ENCODE results near the gene DMAP1. TPM values are rescaled to one million over a fixed set of nuclear protein-coding genes. Genes with fewer than 3 reads are reported as not detected.

The DMAP1 gene
- total RNA-seq, 1 donor from 2014 or later, result 87.9 TPM

DNA sequence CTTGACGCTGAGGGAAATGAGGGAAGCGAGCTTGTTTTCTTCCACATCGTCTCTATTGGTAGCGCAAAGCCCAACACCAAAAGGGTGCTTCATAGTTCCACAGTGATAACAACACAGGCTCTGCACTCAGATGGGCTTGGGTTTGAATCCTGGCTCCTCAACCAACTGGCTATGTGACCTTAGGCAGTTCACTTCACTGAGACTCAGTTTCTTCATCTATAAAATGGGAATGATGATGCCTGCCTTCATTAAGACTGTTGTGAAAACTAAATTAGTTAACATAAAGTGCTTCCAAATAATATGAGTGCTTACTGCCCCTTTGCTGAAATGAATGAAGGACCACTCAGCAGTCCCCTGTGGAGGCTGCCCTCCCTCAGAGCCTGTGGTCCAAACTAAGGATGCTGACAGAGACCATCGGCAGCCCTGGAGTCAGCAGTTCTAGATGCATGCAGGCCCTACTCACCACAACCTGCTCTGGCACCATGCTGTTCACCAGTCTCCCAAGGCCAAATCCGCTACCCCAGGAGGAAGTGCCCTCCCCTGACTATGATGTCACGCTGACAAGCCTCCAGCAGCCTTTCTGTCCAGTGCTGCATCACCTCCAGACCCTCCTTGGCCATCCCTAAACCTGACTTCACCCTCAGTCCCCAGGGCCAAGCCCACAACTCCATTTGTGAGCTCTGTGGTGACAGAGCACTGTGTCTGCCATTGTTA is 30.7 kb downstream of the DMAP1 start:
- Mint-ChIP-seq H3K4me3 (ENCODE audit: unreplicated experiment) (no peak overlapping the region), H3K36me3 (ENCODE audit: low read depth, unreplicated experiment) (peaks cover 23% of the 10 kb centered on the region), H3K4me1 (ENCODE audit: unreplicated experiment) (peaks cover 21% of the 10 kb centered on the region), H3K27me3 (ENCODE audit: unreplicated experiment) (peaks cover 11% of the 10 kb centered on the region), H3K9me3 (ENCODE audit: unreplicated experiment) (no peaks in the 10 kb centered on the region), H3K27ac (ENCODE audit: unreplicated experiment) (no peak overlapping the region)
- TF ChIP-seq, protein P1, sequence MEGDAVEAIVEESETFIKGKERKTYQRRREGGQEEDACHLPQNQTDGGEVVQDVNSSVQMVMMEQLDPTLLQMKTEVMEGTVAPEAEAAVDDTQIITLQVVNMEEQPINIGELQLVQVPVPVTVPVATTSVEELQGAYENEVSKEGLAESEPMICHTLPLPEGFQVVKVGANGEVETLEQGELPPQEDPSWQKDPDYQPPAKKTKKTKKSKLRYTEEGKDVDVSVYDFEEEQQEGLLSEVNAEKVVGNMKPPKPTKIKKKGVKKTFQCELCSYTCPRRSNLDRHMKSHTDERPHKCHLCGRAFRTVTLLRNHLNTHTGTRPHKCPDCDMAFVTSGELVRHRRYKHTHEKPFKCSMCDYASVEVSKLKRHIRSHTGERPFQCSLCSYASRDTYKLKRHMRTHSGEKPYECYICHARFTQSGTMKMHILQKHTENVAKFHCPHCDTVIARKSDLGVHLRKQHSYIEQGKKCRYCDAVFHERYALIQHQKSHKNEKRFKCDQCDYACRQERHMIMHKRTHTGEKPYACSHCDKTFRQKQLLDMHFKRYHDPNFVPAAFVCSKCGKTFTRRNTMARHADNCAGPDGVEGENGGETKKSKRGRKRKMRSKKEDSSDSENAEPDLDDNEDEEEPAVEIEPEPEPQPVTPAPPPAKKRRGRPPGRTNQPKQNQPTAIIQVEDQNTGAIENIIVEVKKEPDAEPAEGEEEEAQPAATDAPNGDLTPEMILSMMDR (IDR thresholded peaks at IDR 0.05; ENCODE audit: unreplicated experiment), result no peak
- no peak for DNase-seq (ENCODE audit: low spot score)

DNA sequence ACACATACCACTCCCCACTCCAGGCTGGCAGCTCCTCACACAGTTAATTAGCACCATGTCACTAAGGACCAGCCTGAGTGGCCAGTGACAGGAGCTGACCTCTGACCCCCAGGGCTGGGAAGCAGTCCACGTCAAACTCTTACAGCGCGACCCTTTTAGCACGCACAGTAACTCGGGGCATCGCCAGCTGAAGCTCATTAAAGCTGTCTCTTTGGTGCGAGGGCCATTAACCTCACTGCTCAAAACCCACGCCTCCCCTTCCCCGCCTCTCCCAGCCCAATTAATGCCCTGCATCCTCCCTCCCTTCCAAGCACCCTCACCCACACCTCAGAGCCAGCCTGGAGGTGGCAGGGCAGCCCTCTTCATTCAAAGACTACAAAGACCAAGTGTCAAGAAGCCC is 31.7 kb downstream of the DMAP1 start:
- Mint-ChIP-seq H3K27me3 (ENCODE audit: unreplicated experiment) (peaks cover 11% of the 10 kb centered on the region), H3K27ac (ENCODE audit: unreplicated experiment) (no peak overlapping the region)

DNA sequence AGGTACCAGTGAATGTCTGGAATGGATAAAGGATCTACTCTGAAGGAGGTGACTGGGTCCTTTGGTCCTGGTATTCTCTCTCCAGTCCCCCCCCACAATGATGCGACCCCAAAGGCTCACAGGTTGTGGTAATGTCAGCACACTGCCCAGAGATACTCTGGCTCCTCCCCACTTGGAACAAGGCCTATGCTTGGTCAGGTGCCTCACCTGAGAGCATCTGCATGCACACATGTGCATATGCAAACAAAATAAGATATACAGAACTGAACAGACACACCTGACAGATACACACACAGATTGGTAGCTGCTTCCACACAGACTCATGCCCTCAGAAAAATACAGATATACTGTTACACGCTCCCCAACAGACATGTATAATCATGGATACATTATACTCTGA is 33.5 kb downstream of the DMAP1 start:
- H3K36me3 Mint-ChIP-seq (ENCODE audit: low read depth, unreplicated experiment), result peaks cover 16% of the 10 kb centered on the region
- no peak overlapping the region for H3K27ac Mint-ChIP-seq (ENCODE audit: unreplicated experiment)
- TF ChIP-seq, protein P1 (IDR thresholded peaks at IDR 0.05; ENCODE audit: unreplicated experiment), result no peak
- H3K9me3 Mint-ChIP-seq (ENCODE audit: unreplicated experiment), result no peaks in the 10 kb centered on the region
- H3K27me3 Mint-ChIP-seq (ENCODE audit: unreplicated experiment), result peaks cover 11% of the 10 kb centered on the region
- peaks cover 10% of the 10 kb centered on the region for H3K4me1 Mint-ChIP-seq (ENCODE audit: unreplicated experiment)
- H3K4me3 Mint-ChIP-seq (ENCODE audit: unreplicated experiment), result no peak overlapping the region
- no peak for DNase-seq (ENCODE audit: low spot score)

More for the DNA sequence above, 31.7 kb downstream of the DMAP1 start:
- Mint-ChIP-seq H3K4me3 (ENCODE audit: unreplicated experiment) (no peak overlapping the region), H3K4me1 (ENCODE audit: unreplicated experiment) (peaks cover 15% of the 10 kb centered on the region), H3K36me3 (ENCODE audit: low read depth, unreplicated experiment) (peaks cover 23% of the 10 kb centered on the region), H3K9me3 (ENCODE audit: unreplicated experiment) (no peaks in the 10 kb centered on the region)
- no peak for DNase-seq (ENCODE audit: low spot score)
- TF ChIP-seq, protein P1 (IDR thresholded peaks at IDR 0.05; ENCODE audit: unreplicated experiment), result no peak

DNA sequence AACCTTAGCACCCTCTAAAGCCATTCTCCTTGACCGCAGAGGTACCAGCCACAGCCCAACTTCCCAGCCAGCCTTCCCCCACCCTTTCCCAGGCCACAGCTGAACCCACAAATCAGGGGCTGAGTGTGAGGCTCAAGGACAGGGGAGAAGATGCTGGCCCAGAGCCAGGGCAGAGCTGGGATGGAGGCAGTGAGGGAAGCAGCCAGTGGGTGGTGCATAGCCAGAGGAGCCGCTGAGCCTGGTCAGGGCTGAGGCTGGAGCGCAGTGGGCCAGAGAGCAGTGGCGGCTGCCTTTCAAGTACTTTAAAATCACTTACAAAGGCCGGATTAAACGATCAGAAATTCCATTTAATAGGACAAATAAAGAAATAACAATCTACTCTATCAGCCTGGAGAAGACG is 36.3 kb downstream of the DMAP1 start:
- TF ChIP-seq, protein P1 (IDR thresholded peaks at IDR 0.05; ENCODE audit: unreplicated experiment), result no peak
- no peak overlapping the region for H3K27ac Mint-ChIP-seq (ENCODE audit: unreplicated experiment)
- no peaks in the 10 kb centered on the region for H3K9me3 Mint-ChIP-seq (ENCODE audit: unreplicated experiment)
- no peak for DNase-seq (ENCODE audit: low spot score)
- H3K4me3 Mint-ChIP-seq (ENCODE audit: unreplicated experiment), result no peak overlapping the region
- H3K27me3 Mint-ChIP-seq (ENCODE audit: unreplicated experiment), result peaks cover 5% of the 10 kb centered on the region
- H3K4me1 Mint-ChIP-seq (ENCODE audit: unreplicated experiment), result peaks cover 4% of the 10 kb centered on the region
- H3K36me3 Mint-ChIP-seq (ENCODE audit: low read depth, unreplicated experiment), result peaks cover 6% of the 10 kb centered on the region

DNA sequence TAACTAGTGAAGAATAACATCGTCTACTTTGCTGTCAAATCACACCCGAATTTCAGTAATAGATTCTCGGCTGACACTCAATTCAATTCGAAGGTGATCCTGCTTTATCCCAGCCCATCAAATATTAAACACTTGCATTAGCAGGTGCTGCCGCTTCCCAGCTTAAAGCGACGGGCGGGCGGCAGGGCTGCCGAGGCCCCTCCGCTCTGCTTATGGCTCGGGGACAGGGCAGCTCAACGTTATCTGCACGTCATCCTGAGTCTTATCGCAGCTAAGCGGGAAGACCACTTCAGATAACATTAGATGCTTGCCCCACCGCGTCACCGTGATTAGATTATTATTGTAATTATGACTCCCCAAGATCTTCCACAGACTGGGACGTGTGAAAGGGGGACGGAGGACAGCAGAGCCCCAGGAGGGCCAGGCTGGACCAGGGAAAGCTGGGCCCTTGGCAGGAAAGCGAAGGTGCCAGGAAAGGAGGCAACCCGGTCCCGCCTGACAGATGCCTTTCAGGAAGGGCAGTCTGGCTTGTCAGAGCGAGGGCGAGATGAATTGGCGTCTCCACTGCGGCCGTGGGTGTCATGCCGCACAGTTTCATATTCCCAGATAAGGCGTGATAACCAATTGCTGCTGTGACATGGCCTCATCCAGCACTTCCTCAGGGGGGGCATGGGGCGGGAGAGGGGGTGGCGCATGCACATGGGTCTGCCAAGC is 37.0 kb downstream of the DMAP1 start:
- Mint-ChIP-seq H3K4me3 (ENCODE audit: unreplicated experiment) (no peak overlapping the region), H3K9me3 (ENCODE audit: unreplicated experiment) (no peaks in the 10 kb centered on the region), H3K36me3 (ENCODE audit: low read depth, unreplicated experiment) (peaks cover 5% of the 10 kb centered on the region), H3K27me3 (ENCODE audit: unreplicated experiment) (no peaks in the 10 kb centered on the region), H3K4me1 (ENCODE audit: unreplicated experiment) (peaks cover 4% of the 10 kb centered on the region), H3K27ac (ENCODE audit: unreplicated experiment) (no peak overlapping the region)
- DNase-seq (ENCODE audit: low spot score), result no peak
- TF ChIP-seq, protein P1 (IDR thresholded peaks at IDR 0.05; ENCODE audit: unreplicated experiment), result no peak

Data from endothelial cell (in vitro differentiated cells).